Measurements from ENCODE around the gene ADNP2.

- TF ChIP-seq EZH2 (IDR thresholded peaks at IDR 0.05): no peak
- no peak for TF ChIP-seq POLR2AphosphoS5 (IDR thresholded peaks at IDR 0.05; ENCODE audit: borderline replicate concordance, low read depth, low read length)
- no peak for TF ChIP-seq FOXP2 (optimal IDR thresholded peaks at IDR 0.05; ENCODE audit: control extremely low read depth, extremely low read length, insufficient read depth)
Observed at GRCh38 chr18:80112624-80113248, 3.7 kb downstream of the ADNP2 start.

All from SK-N-MC (cell line).